Prostate gland (tissue), 2 donors: ENCODE results near the gene TMEM213. TPM values are rescaled to one million over a fixed set of nuclear protein-coding genes. Genes with fewer than 3 reads are reported as not detected.

Source experiments
- DNase-seq: peaks from one replicate; pipeline ENCODE4 v3.0.0-alpha.2; 2019; ENCODE audit warnings: low spot score
- H3K27ac ChIP-seq, 2 donors: fragments of 200-600 bp; sonication (generic); 2 replicates each; pipeline ENCODE4 v1.5.1; 2017 to 2019
- H3K27me3 ChIP-seq: fragments of 200-600 bp; sonication (generic); replicated peaks from 2 replicates; pipeline ENCODE4 v1.5.1; 2019; ENCODE audit not compliant: insufficient read depth
- H3K36me3 ChIP-seq, 2 donors: fragments of 200-600 bp; sonication (generic); 1 replicate in 1 of 2; 2 replicates in 1 of 2; pipeline versions ENCODE4 v1.5.1 to v1.8.1; 2017 to 2019
- H3K4me1 ChIP-seq: fragments of 200-600 bp; sonication (generic); replicated peaks from 2 replicates; pipeline ENCODE4 v1.5.1; 2019
- H3K4me3 ChIP-seq, 2 donors: fragments of 200-600 bp; sonication (generic); 2 replicates each; pipeline ENCODE4 v1.5.1; 2017 to 2019
- H3K9me3 ChIP-seq: fragments of 200-600 bp; sonication (generic); 2 replicates; pipeline ENCODE4 v1.5.1; 2017
- CTCF ChIP-seq, 4 experiments: fragments of 200-600 bp in 2 of 4; fragments of 450-650 bp in 2 of 4; sonication (generic) in 2 of 4; IDR thresholded peaks; 1 replicate in 3 of 4; 2 replicates in 1 of 4; pipeline ENCODE4 v1.5.1; 2016 to 2019; ENCODE audit warnings: antibody characterized with exemption in 4 of 4, mild to moderate bottlenecking in 2 of 4, moderate library complexity in 2 of 4
- POLR2A ChIP-seq: fragments of 450-650 bp; IDR thresholded peaks from one replicate; pipeline ENCODE4 v1.6.1; 2016; ENCODE audit warnings: antibody characterized with exemption, mild to moderate bottlenecking
- POLR2AphosphoS5 ChIP-seq: sonication (generic); formaldehyde crosslinking; IDR thresholded peaks from one replicate; pipeline ENCODE4 v1.6.1; 2017; ENCODE audit warnings: antibody characterized with exemption
- WGBS: methylation state at CpG from one replicate; pipeline ENCODE4 v1.1.5; 2018; 5-methylcytosine and 5-hydroxymethylcytosine counted together
- intact Hi-C: fragments of 100-400 bp; cut with DNase I; formaldehyde crosslinking; loops from one replicate; pipeline ENCODE4 v1.14.2; 2022
- total RNA-seq, 2 donors: library from RNA; depleted of rRNA; stranded (reverse); fragments of >200 nt; gene quantifications; one replicate each; pipeline ENCODE4 v1.1.0, GENCODE V29; 2016

Gene TMEM213
- total RNA-seq, 2 donors from 2014 or later, result 0.55 TPM; not detected in 1

GRCh38 chr7:138880881-138881578, 83.2 kb downstream of the TMEM213 start:
- intact Hi-C loops, result no loop called here
- no peaks in the 10 kb centered on the region for H3K27me3 ChIP-seq
- DNase-seq, result no peak
- TF ChIP-seq CTCF (IDR thresholded peaks at IDR 0.05) (no peak), POLR2A (no peak), POLR2AphosphoS5 (no peak)
- H3K4me1 ChIP-seq, result no peaks in the 10 kb centered on the region
- no peaks in the 10 kb centered on the region for H3K9me3 ChIP-seq
- 86% methylated on average over 13 of the region's 13 CpGs for WGBS
- no peak overlapping the region for H3K4me3 ChIP-seq
- no peaks in the 10 kb centered on the region for H3K36me3 ChIP-seq
- H3K27ac ChIP-seq, result no peak overlapping the region

GRCh38 chr7:138881579-138882188, 83.9 kb downstream of the TMEM213 start:
- 69% methylated on average over 6 of the region's 6 CpGs for WGBS
- TF ChIP-seq CTCF (IDR thresholded peaks at IDR 0.05) (no peak), POLR2A (no peak), POLR2AphosphoS5 (no peak)
- H3K27me3 ChIP-seq, result no peaks in the 10 kb centered on the region
- DNase-seq, result no peak
- no peak overlapping the region for H3K27ac ChIP-seq
- intact Hi-C loops, result no loop called here
- no peaks in the 10 kb centered on the region for H3K4me1 ChIP-seq
- no peak overlapping the region for H3K4me3 ChIP-seq
- H3K9me3 ChIP-seq, result no peaks in the 10 kb centered on the region
- no peaks in the 10 kb centered on the region for H3K36me3 ChIP-seq

GRCh38 chr7:138882249-138882648, 84.5 kb downstream of the TMEM213 start:
- WGBS, result 90% methylated on average over 6 of the region's 6 CpGs
- intact Hi-C loops, result no loop called here
- H3K27ac ChIP-seq, result no peak overlapping the region

GRCh38 chr7:138885383-138886147, 87.8 kb downstream of the TMEM213 start:
- no peak overlapping the region for H3K27ac ChIP-seq
- WGBS, result 86% methylated on average over 13 of the region's 13 CpGs
- no peaks in the 10 kb centered on the region for H3K27me3 ChIP-seq
- intact Hi-C loops, result loop anchor here (2.0 to 5.0 kb wide), 2 partner anchors 97 to 192 kb away; no protein-coding TSS in a partner anchor
- H3K4me3 ChIP-seq, result no peak overlapping the region
- H3K9me3 ChIP-seq, result no peaks in the 10 kb centered on the region
- DNase-seq, result no peak
- H3K36me3 ChIP-seq, result no peaks in the 10 kb centered on the region
- TF ChIP-seq POLR2A (no peak), POLR2AphosphoS5 (no peak), CTCF (IDR thresholded peaks at IDR 0.05) (no peak)
- no peaks in the 10 kb centered on the region for H3K4me1 ChIP-seq

More at GRCh38 chr7:138882249-138882648, 84.5 kb downstream of the TMEM213 start:
- no peak for DNase-seq
- TF ChIP-seq POLR2A, result no peak
- TF ChIP-seq POLR2AphosphoS5, result no peak
- no peak for TF ChIP-seq CTCF (IDR thresholded peaks at IDR 0.05)
- H3K27me3 ChIP-seq, result no peaks in the 10 kb centered on the region
- no peaks in the 10 kb centered on the region for H3K9me3 ChIP-seq
- no peaks in the 10 kb centered on the region for H3K36me3 ChIP-seq
- no peaks in the 10 kb centered on the region for H3K4me1 ChIP-seq
- no peak overlapping the region for H3K4me3 ChIP-seq
